CD4-positive, alpha-beta T cell (primary cell): ENCODE data around the gene UQCRHL. TPM values are rescaled to one million over a fixed set of nuclear protein-coding genes. Genes with fewer than 3 reads are reported as not detected.

Experiments
- ATAC-seq: fragments of 200-7000 bp; cut with Tn5 transposase; one replicate; pipeline ENCODE4 v1.10.0; 2022; ENCODE audit warnings: mild to moderate bottlenecking; ENCODE audit not compliant: poor library complexity
- CTCF ChIA-PET: fragments of 350-600 bp; sonication (Branson Sonifier 250); formaldehyde crosslinking; loops from one replicate; lab custom pipeline; 2021; ENCODE audit warnings: antibody characterized with exemption, inconsistent platforms; lab: Charles Lee
- POLR2A ChIA-PET: fragments of 350-600 bp; sonication (Branson Sonifier 250); formaldehyde crosslinking; loops from one replicate; lab custom pipeline; 2021; ENCODE audit warnings: antibody characterized with exemption, inconsistent platforms; lab: Charles Lee
- DNase-seq, 14 experiments: peaks; one replicate each; pipeline ENCODE4 v3.0.0-alpha.2; 2013 to 2020; ENCODE audit warnings: mixed read lengths in 2 of 14
- H3K27ac ChIP-seq, 2 donors: one replicate each; pipeline versions ENCODE4 v1.5.1 to v1.7.0; 2013; ENCODE audit warnings: low read length in 2 of 2, low read depth in 1 of 2, mild to moderate bottlenecking in 1 of 2
- H3K27me3 ChIP-seq, 2 experiments: 1 replicate in 1 of 2; 2 replicates in 1 of 2; pipeline versions ENCODE4 v1.6.1 to v1.7.0; 2013; ENCODE audit warnings: low read length in 2 of 2, control low read depth in 1 of 2, mild to moderate bottlenecking in 1 of 2, moderate library complexity in 1 of 2; ENCODE audit not compliant: insufficient read depth in 2 of 2, control insufficient read depth in 1 of 2
- H3K36me3 ChIP-seq: one replicate; pipeline ENCODE4 v1.6.1; 2013; ENCODE audit warnings: low read length, control low read depth; ENCODE audit not compliant: insufficient read depth
- H3K4me1 ChIP-seq: one replicate; pipeline ENCODE4 v1.6.1; 2013; ENCODE audit warnings: low read length, control low read depth; ENCODE audit not compliant: insufficient read depth
- H3K4me3 ChIP-seq: one replicate; pipeline ENCODE4 v1.5.1; 2013; ENCODE audit warnings: mild to moderate bottlenecking, low read length, moderate library complexity
- H3K9me3 ChIP-seq, 2 experiments: 1 replicate in 1 of 2; 2 replicates in 1 of 2; pipeline versions ENCODE4 v1.6.1 to v1.7.0; 2013; ENCODE audit warnings: low read length in 2 of 2, mild to moderate bottlenecking in 2 of 2, control low read depth in 1 of 2, moderate library complexity in 1 of 2; ENCODE audit not compliant: control insufficient read depth in 1 of 2, insufficient read depth in 1 of 2
- H3K27ac Mint-ChIP-seq: one replicate; pipeline ENCODE4 v1.8.0; 2020; ENCODE audit warnings: mixed read lengths
- H3K27me3 Mint-ChIP-seq: one replicate; pipeline ENCODE4 v1.8.0; 2021; ENCODE audit warnings: mixed read lengths
- H3K36me3 Mint-ChIP-seq: one replicate; pipeline ENCODE4 v1.8.0; 2021; ENCODE audit warnings: low read depth, mixed read lengths
- H3K4me1 Mint-ChIP-seq: one replicate; pipeline ENCODE4 v1.8.0; 2021; ENCODE audit warnings: low read depth, mixed read lengths
- H3K4me3 Mint-ChIP-seq: one replicate; pipeline ENCODE4 v1.8.0; 2020; ENCODE audit warnings: mild to moderate bottlenecking, mixed read lengths
- H3K9me3 Mint-ChIP-seq: one replicate; pipeline ENCODE4 v1.8.0; 2020; ENCODE audit warnings: mixed read lengths
- CTCF ChIP-seq: fragments of 200-600 bp; IDR thresholded peaks from one replicate; pipeline ENCODE4 v1.8.0; 2022; ENCODE audit warnings: antibody characterized with exemption, mild to moderate bottlenecking
- intact Hi-C, 2 experiments: fragments of 100-400 bp; cut with DNase I in 1 of 2; cut with micrococcal nuclease in 1 of 2; formaldehyde crosslinking; loops; one replicate each; pipeline versions ENCODE4 v1.15.1 to v1.9.0; 2023 to 2025; cut with DNase I, micrococcal nuclease
- total RNA-seq, 174 experiments: library from RNA in 2 of 174; stranded (reverse) in 2 of 174; gene quantifications; one replicate each; pipeline ENCODE4 v1.2.3 and lab custom pipeline; 2021 to 2026

Gene UQCRHL
- total RNA-seq, 2 experiments from 2014 or later: 0.25 to 0.69 TPM

- Histone ChIP-seq H3K9me3 (no peaks in the 10 kb centered on the region), H3K4me3 (no peak overlapping the region), H3K36me3 (no peaks in the 10 kb centered on the region), H3K27me3 (no peaks in the 10 kb centered on the region), H3K4me1 (peaks cover 11% of the 10 kb centered on the region), H3K27ac (no peak overlapping the region)
- Mint-ChIP-seq H3K27ac (no peak overlapping the region), H3K4me1 (peaks cover 28% of the 10 kb centered on the region), H3K27me3 (no peaks in the 10 kb centered on the region), H3K36me3 (peaks cover 4% of the 10 kb centered on the region), H3K9me3 (no peaks in the 10 kb centered on the region), H3K4me3 (no peak overlapping the region)
- DNase-seq (no peak), ATAC-seq (no peak)
- ChIA-PET CTCF (no interaction called here), POLR2A (no interaction called here)
- intact Hi-C loops: no loop called here
- TF ChIP-seq CTCF: no peak
Observed at GRCh38 chr1:15826810-15827507, 19.5 kb upstream of the UQCRHL start.

DNA sequence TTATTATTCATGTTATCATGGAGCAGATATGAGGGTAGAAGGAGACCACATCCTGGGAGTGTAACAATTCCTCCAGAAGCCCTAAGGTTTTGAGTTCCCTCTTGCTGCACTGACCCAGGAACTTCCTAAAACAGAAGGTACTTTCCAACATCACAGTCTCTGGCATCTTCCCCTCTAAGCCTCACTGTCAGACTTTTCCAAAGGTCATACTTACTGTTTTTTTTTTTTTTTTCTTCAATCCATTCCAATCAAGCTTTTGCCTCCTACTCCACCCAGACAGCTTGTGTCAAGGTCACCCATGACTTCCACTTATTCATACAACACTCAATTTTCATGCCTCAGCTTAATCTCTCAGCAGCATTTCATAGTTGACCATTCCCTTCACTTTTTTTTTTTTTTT, 18.4 kb upstream of the UQCRHL start:
- DNase-seq: peak in 1 of 14 experiments; percentile 22
- H3K9me3 ChIP-seq: no peaks in the 10 kb centered on the region
- no peak for TF ChIP-seq CTCF
- H3K4me1 ChIP-seq: peaks cover 11% of the 10 kb centered on the region
- Mint-ChIP-seq H3K27me3 (no peaks in the 10 kb centered on the region), H3K4me3 (no peak overlapping the region), H3K9me3 (no peaks in the 10 kb centered on the region), H3K36me3 (no peaks in the 10 kb centered on the region), H3K27ac (no peak overlapping the region), H3K4me1 (peaks cover 19% of the 10 kb centered on the region)
- H3K27ac ChIP-seq: no peak overlapping the region
- ChIA-PET POLR2A (interaction anchor here (0.6 to 0.7 kb wide), 2 partner anchors 34 to 1078 kb away, joined by 3 read pairs; no protein-coding TSS in a partner anchor), CTCF (interaction anchor here (0.6 kb wide), 1 partner anchor 527 kb away, joined by 3 read pairs; no protein-coding TSS in a partner anchor)
- no peaks in the 10 kb centered on the region for H3K27me3 ChIP-seq
- H3K4me3 ChIP-seq: no peak overlapping the region
- no peak for ATAC-seq
- no peaks in the 10 kb centered on the region for H3K36me3 ChIP-seq
- intact Hi-C loops: no loop called here

- intact Hi-C loops: no loop called here
- TF ChIP-seq CTCF: no peak
- Mint-ChIP-seq H3K36me3 (no peaks in the 10 kb centered on the region), H3K27ac (no peak overlapping the region), H3K9me3 (no peaks in the 10 kb centered on the region), H3K4me3 (no peak overlapping the region), H3K4me1 (peaks cover 4% of the 10 kb centered on the region), H3K27me3 (no peaks in the 10 kb centered on the region)
- Histone ChIP-seq H3K27ac (no peak overlapping the region), H3K9me3 (no peaks in the 10 kb centered on the region), H3K36me3 (no peaks in the 10 kb centered on the region), H3K4me1 (peaks cover 5% of the 10 kb centered on the region), H3K4me3 (no peak overlapping the region), H3K27me3 (no peaks in the 10 kb centered on the region)
- ATAC-seq (no peak), DNase-seq (no peak)
- ChIA-PET CTCF (no interaction called here), POLR2A (interaction anchor here (5.2 kb wide), 1 partner anchor 14 kb away, joined by 20 read pairs; no protein-coding TSS in a partner anchor)
Observed at GRCh38 chr1:15820478-15820877, 13.0 kb upstream of the UQCRHL start.
